Activated CD4-positive, alpha-beta T cell treated with anti-CD3 and anti-CD28 coated beads for 1 hour (primary cell): ENCODE measurements around the gene ZFP36L1.

Source experiments
- DNase-seq: peaks from one replicate; pipeline ENCODE4 v3.0.0-alpha.2; 2020

Gene ZFP36L1

GRCh38 chr14:68794851-68795596 is 2.2 kb upstream of the ZFP36L1 start:
- no peak for DNase-seq

- peak; percentile 83 for DNase-seq
These were observed 1.4 kb upstream of the ZFP36L1 start for GRCh38 chr14:68794130-68794850.

- DNase-seq = no peak
These were observed 865 bp upstream of the ZFP36L1 start for GRCh38 chr14:68793734-68794129.

GRCh38 chr14:68792678-68792978 is 239 bp downstream of the ZFP36L1 start:
- DNase-seq = no peak

GRCh38 chr14:68791902-68792677 is 777 bp downstream of the ZFP36L1 start:
- DNase-seq = no peak

- DNase-seq = no peak
These were observed 1.6 kb downstream of the ZFP36L1 start for GRCh38 chr14:68791078-68791901.

GRCh38 chr14:68790644-68791077 is 2.2 kb downstream of the ZFP36L1 start:
- peak; percentile 37 for DNase-seq

- DNase-seq = no peak
These were observed 2.8 kb downstream of the ZFP36L1 start for GRCh38 chr14:68789821-68790643.

- DNase-seq = peak; percentile 83
These were observed 3.7 kb downstream of the ZFP36L1 start for GRCh38 chr14:68788996-68789820.

- no peak for DNase-seq
These were observed 4.4 kb downstream of the ZFP36L1 start for GRCh38 chr14:68788275-68788995.

- DNase-seq = peak; percentile 15
These were observed 5.5 kb downstream of the ZFP36L1 start for GRCh38 chr14:68787092-68787992.

GRCh38 chr14:68786491-68787091 is 6.3 kb downstream of the ZFP36L1 start:
- DNase-seq = no peak

GRCh38 chr14:68785534-68786490 is 7.1 kb downstream of the ZFP36L1 start:
- DNase-seq = peak; percentile 20

- no peak for DNase-seq
These were observed 7.8 kb downstream of the ZFP36L1 start for GRCh38 chr14:68784978-68785533.

- no peak for DNase-seq
These were observed 8.5 kb downstream of the ZFP36L1 start for GRCh38 chr14:68784226-68784910.

- no peak for DNase-seq
These were observed 9.2 kb downstream of the ZFP36L1 start for GRCh38 chr14:68783408-68784225.
